ENCODE measurements around the gene SERPINA3.

DNA sequence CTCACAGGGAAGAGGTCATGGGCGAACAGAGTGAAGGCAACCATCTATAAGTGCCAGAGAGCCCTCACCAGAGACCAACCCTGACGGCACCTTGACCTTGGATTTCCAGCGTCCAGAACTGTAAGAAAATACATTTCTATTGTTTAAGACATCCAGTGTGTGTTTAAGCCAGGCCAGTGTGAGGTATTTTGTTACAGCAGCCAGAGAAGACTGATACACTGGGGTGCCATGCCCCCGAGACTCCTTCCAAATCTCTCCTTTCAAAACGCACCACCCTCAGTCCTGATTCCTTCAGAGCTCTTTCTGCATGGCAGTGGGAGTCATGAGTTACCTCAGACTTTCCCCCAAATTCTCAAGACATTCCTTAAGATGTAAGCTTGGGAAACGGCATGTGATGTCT lies 33.5 kb upstream of the SERPINA3 start:
- TF ChIP-seq POLR2A (IDR thresholded peaks at IDR 0.05): no peak
- TF ChIP-seq, protein P1, sequence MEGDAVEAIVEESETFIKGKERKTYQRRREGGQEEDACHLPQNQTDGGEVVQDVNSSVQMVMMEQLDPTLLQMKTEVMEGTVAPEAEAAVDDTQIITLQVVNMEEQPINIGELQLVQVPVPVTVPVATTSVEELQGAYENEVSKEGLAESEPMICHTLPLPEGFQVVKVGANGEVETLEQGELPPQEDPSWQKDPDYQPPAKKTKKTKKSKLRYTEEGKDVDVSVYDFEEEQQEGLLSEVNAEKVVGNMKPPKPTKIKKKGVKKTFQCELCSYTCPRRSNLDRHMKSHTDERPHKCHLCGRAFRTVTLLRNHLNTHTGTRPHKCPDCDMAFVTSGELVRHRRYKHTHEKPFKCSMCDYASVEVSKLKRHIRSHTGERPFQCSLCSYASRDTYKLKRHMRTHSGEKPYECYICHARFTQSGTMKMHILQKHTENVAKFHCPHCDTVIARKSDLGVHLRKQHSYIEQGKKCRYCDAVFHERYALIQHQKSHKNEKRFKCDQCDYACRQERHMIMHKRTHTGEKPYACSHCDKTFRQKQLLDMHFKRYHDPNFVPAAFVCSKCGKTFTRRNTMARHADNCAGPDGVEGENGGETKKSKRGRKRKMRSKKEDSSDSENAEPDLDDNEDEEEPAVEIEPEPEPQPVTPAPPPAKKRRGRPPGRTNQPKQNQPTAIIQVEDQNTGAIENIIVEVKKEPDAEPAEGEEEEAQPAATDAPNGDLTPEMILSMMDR (IDR thresholded peaks at IDR 0.05): no peak

Measured in suprapubic skin (tissue), 3 donors.